OCI-LY7 (cell line): ENCODE data around the gene DHX38. TPM values are rescaled to one million over a fixed set of nuclear protein-coding genes. Genes with fewer than 3 reads are reported as not detected.

ENCODE experiments used
- BruUV-seq: library from RNA; stranded (reverse); fragments of 400-500 nt; replicated peaks from 2 replicates; lab custom pipeline; 2021; lab: Mats Ljungman, UMichigan
- CTCF ChIA-PET: fragments of 300-600 bp; sonication (Branson Sonifier 250); formaldehyde crosslinking; loops from one replicate; lab custom pipeline; 2022; ENCODE audit warnings: antibody characterized with exemption; ENCODE audit not compliant: unreplicated experiment; lab: Charles Lee
- POLR2A ChIA-PET: fragments of 300-600 bp; sonication (Branson Sonifier 250); formaldehyde crosslinking; loops from one replicate; lab custom pipeline; 2022; ENCODE audit warnings: antibody characterized with exemption; lab: Charles Lee
- DNase-seq: peaks from one replicate; pipeline ENCODE4 v3.0.0-alpha.2; 2015; ENCODE audit warnings: low spot score
- H2AFZ ChIP-seq: fragments of 200-600 bp; sonication (generic), shearing (Covaris generic); 2 replicates; pipeline ENCODE4 v1.6.1; 2014; ENCODE audit warnings: mild to moderate bottlenecking, antibody characterized with exemption, low read length, moderate library complexity
- H3K27ac ChIP-seq: fragments of 200-600 bp; sonication (generic); 2 replicates; pipeline ENCODE4 v1.5.1; 2014; ENCODE audit warnings: mixed run types, low read depth, mild to moderate bottlenecking, moderate library complexity, low read length, inconsistent platforms; ENCODE audit not compliant: poor library complexity, severe bottlenecking
- H3K36me3 ChIP-seq: fragments of 200-600 bp; sonication (generic); 2 replicates; pipeline ENCODE4 v1.6.1; 2014; ENCODE audit warnings: mild to moderate bottlenecking, antibody characterized with exemption, low read length, moderate library complexity, mixed read lengths; ENCODE audit not compliant: insufficient read depth
- H3K4me1 ChIP-seq: fragments of 200-600 bp; sonication (generic); 2 replicates; pipeline ENCODE4 v1.5.1; 2014; ENCODE audit warnings: mild to moderate bottlenecking, low read length; ENCODE audit not compliant: insufficient read depth, poor library complexity, severe bottlenecking
- H3K4me2 ChIP-seq: fragments of 200-600 bp; sonication (generic); 2 replicates; pipeline ENCODE4 v1.6.1; 2014; ENCODE audit warnings: mild to moderate bottlenecking, low read length
- H3K4me3 ChIP-seq: fragments of 200-600 bp; sonication (generic); 2 replicates; pipeline ENCODE4 v1.5.1; 2014; ENCODE audit warnings: mild to moderate bottlenecking, low read depth, low read length; ENCODE audit not compliant: poor library complexity, severe bottlenecking
- H3K79me2 ChIP-seq: fragments of 200-600 bp; sonication (generic); 2 replicates; pipeline ENCODE4 v1.6.1; 2016; ENCODE audit warnings: low read depth, mild to moderate bottlenecking, low read length, moderate library complexity, mixed read lengths; ENCODE audit not compliant: insufficient read depth
- H3K9me2 ChIP-seq: fragments of 200-600 bp; sonication (generic); 2 replicates; pipeline ENCODE4 v1.6.1; 2016; ENCODE audit warnings: mild to moderate bottlenecking, low read length, mixed read lengths; ENCODE audit not compliant: insufficient read depth
- H3K9me3 ChIP-seq: fragments of 200-600 bp; sonication (generic); 2 replicates; pipeline ENCODE4 v1.6.1; 2014; ENCODE audit warnings: mild to moderate bottlenecking, mixed run types, low read length, mixed read lengths
- H4K20me1 ChIP-seq: fragments of 200-600 bp; sonication (generic); 2 replicates; pipeline ENCODE4 v1.6.1; 2014; ENCODE audit warnings: mild to moderate bottlenecking, antibody characterized with exemption, low read length, moderate library complexity, mixed read lengths; ENCODE audit not compliant: insufficient read depth
- EZH2phosphoT487 ChIP-seq: fragments of 200-600 bp; sonication (generic); IDR thresholded peaks from 2 replicates; pipeline ENCODE4 v1.6.1; 2018; ENCODE audit warnings: low read depth, borderline replicate concordance, mild to moderate bottlenecking, mixed run types, antibody characterized with exemption, low read length, moderate library complexity, mixed read lengths
- intact Hi-C: fragments of 100-400 bp; cut with micrococcal nuclease; formaldehyde crosslinking; loops from one replicate; pipeline ENCODE4 v1.10.0; 2022; ENCODE audit not compliant: unreplicated experiment
- total RNA-seq, 2 experiments: library from RNA; depleted of rRNA in 1 of 2; stranded (reverse); fragments of >200 nt in 1 of 2; shearing (Covaris generic) in 1 of 2; gene quantifications; 2 replicates each; pipeline ENCODE4 v1.2.3, GENCODE V29; 2014 to 2022
- TF ChIP-seq, protein P1 (sequence below): fragments of 200-600 bp; sonication (generic); conservative IDR thresholded peaks from 2 replicates; pipeline ENCODE4 v1.5.1; 2014; ENCODE audit warnings: mild to moderate bottlenecking, antibody characterized with exemption, low read length, moderate library complexity, mixed read lengths

DHX38 gene
- total RNA-seq, 2 experiments from 2014 or later, result 56.6 to 86.5 TPM

DNA sequence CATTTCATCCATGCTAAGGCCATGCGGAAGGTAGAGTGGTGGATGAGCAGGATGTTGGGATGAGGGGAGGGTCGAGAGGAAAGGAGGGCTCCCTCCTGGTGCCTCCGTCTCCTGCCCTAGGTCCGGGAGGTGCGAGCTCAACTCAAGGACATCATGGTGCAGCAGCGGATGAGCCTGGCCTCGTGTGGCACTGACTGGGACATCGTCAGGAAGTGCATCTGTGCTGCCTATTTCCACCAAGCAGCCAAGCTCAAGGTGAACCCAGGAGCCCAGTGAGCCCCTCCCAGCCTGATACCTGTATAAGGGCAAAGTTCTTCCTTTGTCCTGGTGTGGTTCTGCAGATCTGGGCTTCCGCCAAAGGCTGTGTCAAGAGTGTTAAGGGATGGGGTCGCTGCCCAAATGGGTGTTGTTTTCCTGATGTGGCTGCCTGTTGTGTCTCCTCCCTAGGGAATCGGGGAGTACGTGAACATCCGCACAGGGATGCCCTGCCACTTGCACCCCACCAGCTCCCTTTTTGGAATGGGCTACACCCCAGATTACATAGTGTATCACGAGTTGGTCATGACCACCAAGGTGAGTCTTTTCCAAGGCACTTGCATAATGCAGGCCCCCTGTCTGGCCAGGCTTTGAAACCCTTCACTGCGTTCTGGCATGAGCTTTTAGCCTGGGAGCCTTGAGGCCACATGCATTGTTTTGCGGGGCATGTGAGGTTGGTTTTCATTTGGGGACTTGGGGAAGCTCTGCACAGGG lies 14.9 kb downstream of the DHX38 start:
- no peaks in the 10 kb centered on the region for H4K20me1 ChIP-seq
- ChIA-PET CTCF (no interaction called here), POLR2A (no interaction called here)
- H3K9me3 ChIP-seq, result no peaks in the 10 kb centered on the region
- H3K9me2 ChIP-seq, result no peaks in the 10 kb centered on the region
- no peak for DNase-seq
- TF ChIP-seq, protein P1, sequence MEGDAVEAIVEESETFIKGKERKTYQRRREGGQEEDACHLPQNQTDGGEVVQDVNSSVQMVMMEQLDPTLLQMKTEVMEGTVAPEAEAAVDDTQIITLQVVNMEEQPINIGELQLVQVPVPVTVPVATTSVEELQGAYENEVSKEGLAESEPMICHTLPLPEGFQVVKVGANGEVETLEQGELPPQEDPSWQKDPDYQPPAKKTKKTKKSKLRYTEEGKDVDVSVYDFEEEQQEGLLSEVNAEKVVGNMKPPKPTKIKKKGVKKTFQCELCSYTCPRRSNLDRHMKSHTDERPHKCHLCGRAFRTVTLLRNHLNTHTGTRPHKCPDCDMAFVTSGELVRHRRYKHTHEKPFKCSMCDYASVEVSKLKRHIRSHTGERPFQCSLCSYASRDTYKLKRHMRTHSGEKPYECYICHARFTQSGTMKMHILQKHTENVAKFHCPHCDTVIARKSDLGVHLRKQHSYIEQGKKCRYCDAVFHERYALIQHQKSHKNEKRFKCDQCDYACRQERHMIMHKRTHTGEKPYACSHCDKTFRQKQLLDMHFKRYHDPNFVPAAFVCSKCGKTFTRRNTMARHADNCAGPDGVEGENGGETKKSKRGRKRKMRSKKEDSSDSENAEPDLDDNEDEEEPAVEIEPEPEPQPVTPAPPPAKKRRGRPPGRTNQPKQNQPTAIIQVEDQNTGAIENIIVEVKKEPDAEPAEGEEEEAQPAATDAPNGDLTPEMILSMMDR, result no peak
- no peak for TF ChIP-seq EZH2phosphoT487
- intact Hi-C loops, result no loop called here
- no TSS peak for BruUV-seq
- no peaks in the 10 kb centered on the region for H3K79me2 ChIP-seq
- peaks cover 98% of the 10 kb centered on the region for H3K36me3 ChIP-seq
- no peak overlapping the region for H3K4me2 ChIP-seq
- H3K4me1 ChIP-seq, result no peaks in the 10 kb centered on the region
- no peak overlapping the region for H2AFZ ChIP-seq
- no peak overlapping the region for H3K4me3 ChIP-seq
- H3K27ac ChIP-seq, result no peak overlapping the region

DNA sequence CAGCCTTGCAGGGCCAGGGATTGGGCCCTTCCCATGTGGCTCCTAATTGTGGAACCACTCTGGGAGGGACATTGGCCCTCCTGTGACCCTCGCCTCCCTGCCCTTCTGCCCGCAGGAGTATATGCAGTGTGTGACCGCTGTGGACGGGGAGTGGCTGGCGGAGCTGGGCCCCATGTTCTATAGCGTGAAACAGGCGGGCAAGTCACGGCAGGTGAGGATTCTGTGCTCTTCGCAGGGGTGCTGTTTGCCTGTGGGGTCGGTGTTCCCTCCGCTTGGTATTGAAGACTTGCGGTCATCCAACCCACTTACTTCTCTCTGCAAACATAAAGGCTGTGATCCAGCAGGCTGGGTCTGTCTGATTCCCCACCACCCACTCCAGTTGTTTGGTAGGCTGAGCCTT lies 15.7 kb downstream of the DHX38 start:
- H3K79me2 ChIP-seq, result no peaks in the 10 kb centered on the region
- no peak overlapping the region for H3K27ac ChIP-seq
- TF ChIP-seq, protein P1, result no peak
- no peak for TF ChIP-seq EZH2phosphoT487
- H3K9me2 ChIP-seq, result no peaks in the 10 kb centered on the region
- H2AFZ ChIP-seq, result no peak overlapping the region
- H3K4me2 ChIP-seq, result no peak overlapping the region
- H3K4me3 ChIP-seq, result no peak overlapping the region
- ChIA-PET CTCF (no interaction called here), POLR2A (no interaction called here)
- intact Hi-C loops, result no loop called here
- no TSS peak for BruUV-seq
- H3K9me3 ChIP-seq, result no peaks in the 10 kb centered on the region
- H4K20me1 ChIP-seq, result no peaks in the 10 kb centered on the region
- DNase-seq, result no peak
- H3K4me1 ChIP-seq, result no peaks in the 10 kb centered on the region
- peaks cover 97% of the 10 kb centered on the region for H3K36me3 ChIP-seq

DNA sequence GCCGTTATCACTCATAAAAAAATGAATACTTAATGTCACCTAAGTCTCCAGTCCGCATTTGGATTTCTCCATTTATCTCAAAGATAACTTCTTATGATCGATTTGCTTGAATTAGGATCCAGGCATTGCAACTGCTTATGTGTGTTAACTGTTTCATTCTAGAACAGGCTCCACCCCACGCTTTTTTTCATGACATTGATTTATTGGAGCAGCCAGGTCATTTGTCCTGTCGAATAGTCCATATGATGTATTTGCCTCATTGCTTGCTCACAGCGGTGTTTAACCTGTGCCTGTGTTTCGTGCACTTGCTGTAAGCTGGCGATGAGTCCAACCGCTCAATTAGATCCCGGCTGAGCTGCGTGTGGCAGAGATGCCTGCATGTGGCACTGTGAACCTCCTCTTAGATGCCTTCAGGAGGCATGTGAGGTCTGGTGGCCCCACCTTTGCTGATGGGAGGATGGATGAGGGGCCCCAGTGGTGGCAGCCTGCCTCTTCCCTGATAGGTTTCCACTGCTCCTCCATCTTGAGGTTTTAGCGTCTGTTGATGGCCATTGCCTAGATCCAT lies 16.4 kb downstream of the DHX38 start:
- H2AFZ ChIP-seq, result no peak overlapping the region
- TF ChIP-seq, protein P1, result no peak
- no peaks in the 10 kb centered on the region for H3K79me2 ChIP-seq
- CTCF ChIA-PET, result no interaction called here
- H3K4me1 ChIP-seq, result no peaks in the 10 kb centered on the region
- H3K4me3 ChIP-seq, result no peak overlapping the region
- POLR2A ChIA-PET, result no interaction called here
- no TSS peak for BruUV-seq
- no peak overlapping the region for H3K4me2 ChIP-seq
- H3K36me3 ChIP-seq, result peaks cover 90% of the 10 kb centered on the region
- H3K9me3 ChIP-seq, result no peaks in the 10 kb centered on the region
- DNase-seq, result no peak
- no peak overlapping the region for H3K27ac ChIP-seq
- intact Hi-C loops, result no loop called here
- no peaks in the 10 kb centered on the region for H3K9me2 ChIP-seq
- no peaks in the 10 kb centered on the region for H4K20me1 ChIP-seq
